Hematopoietic multipotent progenitor cell treated with erythropoietin and hydrocortisone succinate and interleukin-3 and kit ligand, for 6 days (in vitro differentiated cells): ENCODE measurements around the gene RABIF.
"Not testable (repeated sequence)": the region's sequence is repeated elsewhere in the genome, so short reads cannot be mapped to it uniquely, and the experiment has no call there.

Experiments used
- DNase-seq: peaks from one replicate; pipeline ENCODE4 v3.0.0-alpha.2; 2015

Gene RABIF

GRCh38 chr1:202831906-202832305, 57.0 kb downstream of the RABIF start:
- DNase-seq: peak; percentile 65

GRCh38 chr1:202829223-202829622, 59.7 kb downstream of the RABIF start:
- not testable (repeated sequence) for DNase-seq
